K562 treated with DMSO at 1 percent for 12 hours (cell line): ENCODE results near the gene ZNF397. TPM values are rescaled to one million over a fixed set of nuclear protein-coding genes. Genes with fewer than 3 reads are reported as not detected.

Source experiments
- total RNA-seq: library from RNA; unstranded; fragments of 300-600 nt; gene quantifications from 2 replicates; pipeline ENCODE4 v1.2.3, GENCODE V29; 2022; ENCODE audit not compliant: insufficient read depth

The ZNF397 gene
- total RNA-seq = 3.8 and 13.5 TPM in 2 replicates

GRCh38 chr18:35240664-35241447 is at the start of gene ZNF397:
Gene ZNF397, plus strand, starts transcription at chr18:35241034. Its CDS starts 1,437 bp downstream, at chr18:35242471.

DNA sequence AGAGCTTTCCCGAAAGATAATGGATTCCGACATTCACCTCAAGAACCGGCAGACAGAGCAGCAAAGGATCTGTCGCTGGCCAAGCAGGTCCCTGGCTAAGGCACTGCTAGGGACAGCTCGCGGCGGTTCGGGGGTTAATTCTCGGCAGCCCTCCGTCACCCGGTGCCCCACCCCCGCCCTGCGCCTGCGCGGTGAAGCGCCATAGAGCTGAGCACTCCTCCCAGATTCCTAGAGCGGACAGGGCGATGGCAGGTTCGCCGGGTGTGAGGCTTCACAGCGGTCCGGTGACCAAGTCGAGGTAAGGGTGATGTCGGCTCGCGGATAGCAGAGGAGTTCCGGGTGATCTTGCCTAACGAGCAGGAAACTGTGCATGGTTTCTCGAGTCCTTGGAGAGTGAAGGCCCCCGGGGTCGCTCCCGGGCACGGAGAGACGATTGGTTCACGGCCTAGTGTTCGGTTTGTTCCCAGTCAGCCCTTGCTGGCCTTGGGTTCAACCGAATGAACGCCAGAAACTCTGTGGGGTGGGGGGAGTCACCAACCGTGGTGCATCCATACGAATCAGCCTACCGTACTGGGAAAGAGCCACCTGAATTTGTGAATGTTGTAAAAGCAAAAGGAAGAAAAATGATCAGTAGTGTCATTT is 49.4 kb downstream of the ZNF397 start, which contains the start of gene ZSCAN30:
TSS of gene ZSCAN30 (minus strand) at position 136 of the 642 bp plus-strand sequence. CDS start 25,877 bp downstream, outside the sequence.

Other genes with a start within 250 kb of the ZNF397 start
- 15.9 and 45.7 TPM in 2 replicates for gene MAPRE2, start 199.6 kb upstream of the ZNF397 start, total RNA-seq
- 2.6 and 13.3 TPM in 2 replicates for gene ZSCAN30, start 49.2 kb downstream of the ZNF397 start, total RNA-seq
- gene ZNF24, start 103.4 kb downstream of the ZNF397 start, total RNA-seq = 13.1 and 45.2 TPM in 2 replicates
- gene ZNF396, start 136.3 kb downstream of the ZNF397 start, total RNA-seq = 0.97 and 2.3 TPM in 2 replicates